COLO829 (cell line): ENCODE data around the gene CD300LD.
"Not testable (repeated sequence)": the region's sequence is repeated elsewhere in the genome, so short reads cannot be mapped to it uniquely, and the experiment has no call there.

ENCODE experiments used
- DNase-seq: peaks from one replicate; pipeline ENCODE4 v3.0.0; 2012; ENCODE audit warnings: low spot score

The CD300LD gene

DNA sequence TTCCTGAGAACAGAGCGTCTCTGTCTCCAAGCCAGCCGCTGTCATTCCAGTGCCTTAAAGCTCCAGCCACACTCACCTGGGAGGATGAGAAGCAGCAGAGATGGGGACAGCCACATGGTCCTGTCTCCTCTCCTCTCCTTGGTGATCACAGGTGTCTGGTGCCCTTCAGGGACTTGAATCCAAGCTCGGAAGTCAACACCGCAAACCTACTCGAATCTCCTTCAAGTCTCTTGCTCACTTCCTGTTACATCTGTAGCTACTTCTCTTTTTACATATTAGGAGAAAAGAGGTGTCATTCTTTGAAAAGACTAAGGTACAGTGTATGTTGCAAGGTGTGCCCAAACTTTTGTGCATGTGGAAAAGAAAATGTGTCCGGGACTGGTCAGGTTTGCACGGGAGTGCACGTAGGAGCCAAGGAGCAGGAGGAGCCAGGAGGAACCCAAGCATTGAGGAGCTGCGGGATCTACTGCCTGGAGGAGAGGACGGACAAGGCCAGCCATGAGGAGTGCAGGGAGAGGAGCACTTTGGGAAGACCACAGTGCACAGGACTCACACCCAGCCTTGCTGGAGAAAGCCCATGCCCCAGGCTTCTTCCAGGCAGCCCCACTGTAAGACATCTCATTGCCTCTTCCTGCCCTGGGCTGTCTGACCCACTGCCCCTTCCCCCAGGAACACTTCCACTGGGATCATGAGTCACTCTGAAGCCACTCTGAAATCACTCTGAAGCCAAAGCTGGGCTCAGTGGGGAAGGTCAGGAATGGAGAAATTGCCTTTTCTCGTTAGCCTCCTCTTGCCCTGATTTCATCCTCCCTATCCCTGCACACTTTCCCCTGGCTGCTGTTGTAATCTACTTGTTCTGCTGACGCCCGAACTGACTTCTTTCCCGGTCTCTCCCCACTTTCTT is at the start of gene CD300LD:
TSS of gene CD300LD (minus strand) at position 197 of the 904 bp plus-strand sequence. CDS start at position 116, 81 bp downstream.
- DNase-seq, result no peak

DNA sequence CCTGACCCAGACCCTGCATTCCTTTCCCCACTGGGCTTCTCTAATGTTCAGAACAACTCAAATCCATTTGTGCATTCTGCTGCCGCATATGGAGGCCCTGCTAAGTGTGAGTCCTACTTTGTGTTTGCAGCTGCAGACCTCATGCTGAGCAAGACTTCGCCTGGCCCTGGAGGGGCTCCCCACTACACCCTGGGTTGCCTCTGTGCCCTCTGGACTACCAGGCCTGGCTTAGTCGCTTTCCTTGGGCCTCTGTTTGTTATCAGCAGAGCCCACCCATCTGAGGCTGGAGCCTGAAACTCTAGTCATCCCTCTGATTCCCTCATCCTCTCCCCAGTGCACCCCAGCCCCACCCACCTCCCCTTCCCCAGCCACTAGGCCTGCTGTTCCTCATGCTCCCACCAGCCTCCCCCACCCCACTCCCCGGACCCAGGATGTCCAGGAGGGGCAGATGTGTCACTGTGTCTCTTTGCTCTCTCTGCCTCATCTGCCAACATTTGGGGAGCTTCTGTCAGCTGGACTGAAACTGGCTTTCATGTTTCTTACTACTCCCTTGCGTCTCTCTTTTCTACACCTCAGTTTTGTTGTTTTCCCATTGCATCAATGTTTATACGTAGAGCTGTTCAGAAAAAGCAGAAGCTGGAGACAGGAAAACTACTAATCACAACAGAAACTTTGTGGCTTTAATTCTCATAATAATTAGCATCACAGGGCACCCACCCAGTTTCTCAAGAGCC is 49.3 kb upstream of the CD300LD start:
- no peak for DNase-seq

DNA sequence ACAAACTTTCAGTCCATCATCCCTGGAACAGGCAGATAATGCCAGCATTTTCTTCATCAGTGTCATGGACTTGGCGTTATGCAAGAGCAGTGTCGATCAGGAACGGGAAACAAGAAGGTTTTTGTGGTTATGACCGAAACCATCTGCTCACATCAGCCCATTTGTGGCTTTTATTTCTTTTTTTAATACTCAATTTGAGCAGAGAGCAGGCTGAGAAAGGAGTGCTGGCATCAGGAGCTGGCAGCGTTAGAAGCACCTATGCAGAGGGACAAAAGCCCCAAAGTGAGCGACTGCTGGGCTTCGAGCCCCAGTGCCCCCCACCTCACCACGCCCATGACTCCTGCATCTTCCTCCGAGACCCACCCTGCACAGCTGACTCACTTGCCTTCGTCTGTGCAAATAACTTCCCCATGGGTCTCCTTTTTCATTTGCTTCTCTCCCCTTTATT is 47.6 kb upstream of the CD300LD start:
- DNase-seq, result no peak

DNA sequence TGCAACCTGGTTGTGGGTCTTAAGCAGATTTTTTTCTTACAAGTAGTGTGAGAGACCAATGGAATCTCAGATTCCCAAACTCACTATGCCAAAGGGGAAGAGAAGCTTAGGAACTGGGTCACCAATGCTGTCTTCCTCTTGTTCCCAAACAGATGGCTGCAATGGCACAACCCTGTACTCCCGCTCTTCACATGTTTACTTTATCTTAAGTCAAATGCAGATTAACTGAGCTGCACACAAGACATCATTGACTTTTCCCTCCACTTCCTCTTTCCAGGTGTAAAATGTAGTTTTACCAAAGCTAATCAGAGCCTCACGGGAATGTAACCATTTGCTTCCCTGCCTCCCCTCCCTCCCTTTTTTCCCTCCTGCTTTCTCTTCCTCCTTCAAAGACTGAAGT is 45.8 kb upstream of the CD300LD start:
- no peak for DNase-seq

DNA sequence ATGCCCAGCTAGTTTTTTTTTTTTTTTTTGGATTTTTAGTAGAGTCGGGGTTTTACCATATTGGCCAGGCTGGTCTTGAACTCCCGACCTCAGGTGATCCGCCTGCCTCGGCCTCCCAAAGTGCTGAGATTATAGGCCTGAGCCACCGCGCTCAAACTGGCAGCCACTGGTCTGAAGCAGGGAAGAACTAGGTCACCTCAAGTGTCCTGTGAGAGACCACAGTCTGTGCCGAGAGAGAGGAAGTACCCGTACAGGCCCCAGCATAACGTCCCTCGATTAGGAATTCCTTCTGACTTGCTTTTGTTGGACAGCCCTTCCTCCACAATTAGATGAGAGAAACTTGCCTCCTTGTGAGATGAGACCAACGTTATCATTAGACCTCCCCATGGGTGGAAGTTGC is 45.2 kb upstream of the CD300LD start:
- no peak for DNase-seq

- DNase-seq, result not testable (repeated sequence)
Observed at GRCh38 chr17:74636541-74637085, 44.5 kb upstream of the CD300LD start.

GRCh38 chr17:74635418-74635817 is 43.3 kb upstream of the CD300LD start:
- no peak for DNase-seq

- DNase-seq, result no peak
Observed at GRCh38 chr17:74633326-74633725, 41.2 kb upstream of the CD300LD start.

DNA sequence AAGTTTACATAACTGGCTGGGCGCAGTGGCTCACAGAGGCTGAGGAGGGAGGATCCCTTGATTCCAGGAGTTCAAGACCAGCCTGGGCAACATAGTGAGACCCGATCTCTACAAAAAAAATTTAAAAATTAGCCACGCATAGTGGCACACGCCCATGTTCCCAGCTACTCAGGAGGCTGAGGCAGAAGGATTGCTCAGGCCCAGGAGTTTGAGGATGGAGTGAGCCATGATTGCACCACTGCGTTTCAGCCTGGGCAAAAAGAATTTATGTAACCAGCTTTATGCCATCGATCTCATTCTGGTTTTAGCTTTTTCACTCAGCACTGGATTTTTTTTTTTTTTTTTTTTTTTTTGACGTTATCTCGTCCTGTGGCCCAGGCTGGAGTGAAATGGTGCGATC is 40.5 kb upstream of the CD300LD start:
- DNase-seq, result no peak

DNA sequence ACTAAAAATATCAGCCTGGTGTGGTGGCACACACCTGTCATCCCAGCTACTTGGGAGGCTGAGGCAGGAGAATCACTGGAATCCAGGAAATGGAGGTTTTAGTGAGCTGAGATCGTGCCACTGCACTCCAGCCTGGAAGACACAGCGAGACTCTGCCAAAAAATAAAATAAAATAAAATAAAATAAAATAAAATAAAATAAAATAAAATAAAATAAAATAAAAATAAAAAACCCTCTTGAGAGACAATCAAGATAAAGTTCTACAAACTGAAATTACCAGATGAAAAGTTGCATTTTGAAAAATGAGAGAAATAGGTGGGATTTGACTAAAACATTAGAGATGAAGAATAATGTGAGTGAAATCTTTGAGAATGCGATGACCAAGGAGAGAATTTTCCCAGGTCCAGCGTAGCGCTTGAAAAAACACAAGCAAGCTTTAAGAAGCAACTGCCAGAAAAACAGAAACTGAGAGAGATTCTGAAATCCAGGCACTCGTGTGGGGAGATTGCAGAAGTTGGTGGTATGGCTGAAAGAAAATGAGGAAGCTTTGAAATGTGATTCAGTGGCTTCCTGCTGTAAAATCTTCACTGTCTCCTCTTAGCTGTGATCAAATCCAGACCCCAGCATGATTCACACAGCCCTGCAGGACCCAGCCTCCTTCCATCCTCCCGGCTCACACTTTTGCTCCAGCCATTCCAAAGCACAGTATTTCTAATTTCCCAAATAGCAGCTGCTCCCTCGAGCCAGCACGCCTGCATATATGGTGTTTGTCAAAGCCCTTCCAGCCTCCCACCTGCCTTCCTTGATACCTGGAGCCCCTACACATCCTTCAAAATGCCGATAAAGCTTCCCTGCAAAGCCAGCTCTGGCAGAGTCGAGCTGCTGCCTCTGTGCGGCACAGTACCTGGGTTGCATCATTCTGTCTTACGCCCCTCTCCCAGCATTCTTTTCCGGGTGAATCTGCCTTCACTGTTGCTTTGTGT is 39.7 kb upstream of the CD300LD start:
- DNase-seq, result no peak

DNA sequence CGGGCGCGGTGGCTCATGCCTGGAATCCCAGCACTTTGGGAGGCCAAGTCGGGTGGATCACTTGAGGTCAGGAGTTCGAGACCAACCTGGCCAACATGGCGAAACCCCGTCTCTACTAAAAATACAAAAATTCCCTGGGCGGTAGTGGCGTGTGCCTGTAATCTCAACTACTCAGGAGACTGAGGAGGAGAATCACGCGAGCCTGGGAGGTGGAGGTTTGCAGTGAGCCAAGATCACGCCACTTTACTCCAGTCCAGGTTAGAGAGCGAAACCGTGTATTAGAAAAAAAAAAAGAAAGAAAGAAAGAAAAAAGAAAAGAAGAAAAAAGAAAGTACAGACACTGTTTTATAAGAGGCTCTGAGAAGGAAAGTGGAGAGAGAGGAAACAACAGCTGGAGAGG is 38.2 kb upstream of the CD300LD start:
- not testable (repeated sequence) for DNase-seq

- no peak for DNase-seq
Observed at GRCh38 chr17:74625661-74626060, 33.6 kb upstream of the CD300LD start.

DNA sequence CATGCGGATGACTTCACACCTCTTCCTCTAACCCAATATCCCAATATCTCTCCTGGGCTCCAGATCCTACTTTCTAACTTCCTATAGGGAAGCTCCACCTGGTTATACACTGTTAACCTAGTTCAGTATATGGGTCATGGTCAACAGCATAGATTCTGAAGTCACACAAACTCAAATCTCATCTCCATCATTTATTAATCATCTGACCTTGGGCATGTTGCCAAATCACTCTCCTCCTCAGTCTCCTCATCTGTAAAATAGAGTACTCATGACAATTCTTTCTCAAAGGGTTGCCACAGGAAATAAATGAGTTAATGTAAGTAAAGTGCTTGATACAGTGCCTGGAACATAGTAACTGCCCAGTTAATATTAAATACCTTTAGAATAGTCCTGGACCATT is 32.0 kb upstream of the CD300LD start:
- no peak for DNase-seq

- no peak for DNase-seq
Observed at GRCh38 chr17:74623693-74624093, 31.6 kb upstream of the CD300LD start, which contains the start of gene CD300E. Gene CD300E, minus strand, starts transcription at chr17:74623738. Its CDS starts 117 bp downstream, at chr17:74623621.

DNA sequence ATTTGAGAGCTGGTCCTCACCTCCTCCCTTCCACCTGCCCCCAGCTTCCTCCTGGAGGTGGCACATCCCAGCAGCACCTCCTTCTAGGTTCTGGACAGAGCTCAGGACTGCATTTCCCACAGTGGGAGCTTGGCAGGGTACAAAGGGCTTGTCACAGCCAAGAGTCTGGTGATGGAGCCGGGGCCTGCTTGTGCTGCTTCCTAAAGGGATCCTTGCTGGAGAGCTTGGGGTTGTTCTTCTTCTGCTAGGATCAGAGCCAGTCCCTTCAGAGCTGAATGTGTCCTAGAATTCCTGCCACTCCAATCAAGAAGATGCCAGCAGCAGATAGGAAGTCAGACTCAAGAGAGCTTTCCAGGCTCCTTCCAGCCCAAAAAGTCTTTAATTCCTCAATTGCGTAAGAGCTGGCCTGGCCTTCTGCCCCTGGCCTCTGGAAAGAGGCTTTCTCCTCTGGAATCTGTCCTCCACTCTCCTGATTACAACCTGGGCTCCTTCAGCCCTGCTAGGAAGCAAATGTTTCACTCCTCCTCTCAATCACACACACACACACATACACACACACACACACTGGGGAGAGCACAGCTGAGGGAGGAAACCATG is 27.1 kb upstream of the CD300LD start:
- DNase-seq, result no peak

DNA sequence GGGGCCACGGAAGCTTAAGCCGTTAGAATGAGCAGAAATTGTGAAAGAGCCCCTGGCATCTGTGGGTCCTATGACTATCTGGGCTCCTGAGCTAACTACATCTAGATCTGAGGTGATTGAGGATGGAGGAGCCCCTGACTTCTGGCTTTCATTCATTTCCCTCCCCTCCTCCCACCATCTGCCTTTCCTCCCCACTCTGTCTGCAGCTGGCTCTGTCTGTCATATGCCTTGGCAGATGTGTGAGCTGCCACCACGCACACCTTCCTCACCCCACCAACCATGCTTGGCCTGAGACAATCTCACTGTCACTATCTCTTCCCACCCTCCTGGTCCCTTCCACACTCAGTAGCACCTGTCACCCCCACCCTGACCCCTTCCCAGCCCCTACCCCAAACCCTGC is 26.4 kb upstream of the CD300LD start:
- no peak for DNase-seq

- DNase-seq, result no peak
Observed at GRCh38 chr17:74616696-74617095, 24.6 kb upstream of the CD300LD start.

GRCh38 chr17:74612046-74612445 is 20.0 kb upstream of the CD300LD start:
- no peak for DNase-seq

DNA sequence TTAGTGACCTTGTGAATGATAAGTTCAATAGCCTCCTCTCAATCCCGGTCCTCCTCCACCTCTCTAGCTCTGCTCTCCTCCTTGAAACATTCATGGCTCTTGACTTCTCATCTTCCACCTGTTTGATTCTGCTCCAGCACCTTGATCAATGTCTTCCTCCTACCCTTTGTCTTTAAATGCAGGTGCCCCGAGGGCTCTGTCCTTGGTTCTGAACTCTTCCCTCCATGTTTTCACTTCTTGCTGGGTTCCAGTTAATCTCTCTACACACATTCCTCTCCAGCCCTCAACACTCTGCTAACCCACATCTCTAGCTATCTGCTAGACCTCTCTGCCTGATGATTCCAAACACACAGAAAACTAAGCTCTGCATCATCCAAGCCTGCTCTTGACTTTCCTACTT is 18.0 kb upstream of the CD300LD start:
- no peak for DNase-seq

- no peak for DNase-seq
Observed at GRCh38 chr17:74608511-74608910, 16.4 kb upstream of the CD300LD start.

- DNase-seq, result no peak
Observed at GRCh38 chr17:74607221-74607620, 15.1 kb upstream of the CD300LD start.
